IPS DF 6.9 (cell line): ENCODE data around the gene SHANK3.

Experiments used
- DNase-seq: peaks from one replicate; pipeline ENCODE4 v3.0.0-alpha.2; 2013; ENCODE audit warnings: low read depth, low spot score
- H3K27ac ChIP-seq: one replicate; pipeline ENCODE4 v1.5.1; 2013; ENCODE audit warnings: low read length, control low read depth
- H3K27me3 ChIP-seq: 2 replicates; pipeline ENCODE4 v1.6.1; 2013; ENCODE audit warnings: mild to moderate bottlenecking, low read length; ENCODE audit not compliant: control insufficient read depth, insufficient read depth
- H3K36me3 ChIP-seq: 2 replicates; pipeline ENCODE4 v1.6.1; 2013; ENCODE audit warnings: low read length; ENCODE audit not compliant: control insufficient read depth, insufficient read depth
- H3K4me1 ChIP-seq: 2 replicates; pipeline ENCODE4 v1.6.1; 2013; ENCODE audit warnings: low read length; ENCODE audit not compliant: control insufficient read depth, insufficient read depth
- H3K4me3 ChIP-seq: 2 replicates; pipeline ENCODE4 v1.5.1; 2013; ENCODE audit warnings: mild to moderate bottlenecking, low read length
- H3K9me3 ChIP-seq: 2 replicates; pipeline ENCODE4 v1.6.1; 2013; ENCODE audit warnings: low read length, inconsistent platforms; ENCODE audit not compliant: control insufficient read depth, insufficient read depth
- WGBS: extraction: QIAGEN DNeasy Blood & Tissue Kit; methylation state at CpG from one replicate; pipeline ENCODE4 v1.1.7; 2013; ENCODE audit warnings: mixed read lengths, missing lambda C conversion rate; ENCODE audit not compliant: insufficient read length, insufficient coverage; 5-methylcytosine and 5-hydroxymethylcytosine counted together

The SHANK3 gene

GRCh38 chr22:50706481-50707125 is 34.0 kb downstream of the SHANK3 start:
- no CpG with 5 or more reads among the region's 14 CpGs for WGBS
- no peak overlapping the region for H3K27ac ChIP-seq

GRCh38 chr22:50708474-50708873 is 35.9 kb downstream of the SHANK3 start:
- no peak for DNase-seq
- Histone ChIP-seq H3K27me3 (no peaks in the 10 kb centered on the region), H3K27ac (no peak overlapping the region), H3K4me3 (no peak overlapping the region), H3K9me3 (no peaks in the 10 kb centered on the region), H3K4me1 (0 out of 2 replicates have a peak, but pooled peaks cover 1% of the 10 kb centered on the region), H3K36me3 (no peaks in the 10 kb centered on the region)
- no CpG with 5 or more reads among the region's 3 CpGs for WGBS

More at GRCh38 chr22:50706481-50707125, 34.0 kb downstream of the SHANK3 start:
- 0 out of 2 replicates have a peak, but pooled peaks cover 1% of the 10 kb centered on the region for H3K4me1 ChIP-seq
- H3K36me3 ChIP-seq: no peaks in the 10 kb centered on the region
- DNase-seq: no peak
- no peaks in the 10 kb centered on the region for H3K27me3 ChIP-seq
- H3K9me3 ChIP-seq: no peaks in the 10 kb centered on the region
- no peak overlapping the region for H3K4me3 ChIP-seq

GRCh38 chr22:50708996-50709395 is 36.4 kb downstream of the SHANK3 start:
- WGBS: no CpG with 5 or more reads among the region's 6 CpGs
- no peak for DNase-seq
- Histone ChIP-seq H3K27ac (no peak overlapping the region), H3K9me3 (no peaks in the 10 kb centered on the region), H3K4me3 (no peak overlapping the region), H3K36me3 (no peaks in the 10 kb centered on the region), H3K27me3 (no peaks in the 10 kb centered on the region), H3K4me1 (0 out of 2 replicates have a peak, but pooled peaks cover 1% of the 10 kb centered on the region)

- DNase-seq: no peak
- Histone ChIP-seq H3K36me3 (no peaks in the 10 kb centered on the region), H3K27ac (no peak overlapping the region), H3K4me1 (no peaks in the 10 kb centered on the region), H3K27me3 (no peaks in the 10 kb centered on the region), H3K4me3 (no peak overlapping the region), H3K9me3 (no peaks in the 10 kb centered on the region)
- WGBS: no CpG with 5 or more reads among the region's 6 CpGs
Measured at GRCh38 chr22:50710221-50710620, 37.6 kb downstream of the SHANK3 start.

- H3K36me3 ChIP-seq: no peaks in the 10 kb centered on the region
- DNase-seq: no peak
- H3K9me3 ChIP-seq: no peaks in the 10 kb centered on the region
- H3K4me3 ChIP-seq: no peak overlapping the region
- WGBS: no CpG with 5 or more reads among the region's 38 CpGs
- no peaks in the 10 kb centered on the region for H3K27me3 ChIP-seq
- no peak overlapping the region for H3K27ac ChIP-seq
- H3K4me1 ChIP-seq: no peaks in the 10 kb centered on the region
Measured at GRCh38 chr22:50710886-50711285, 38.3 kb downstream of the SHANK3 start.

- no peaks in the 10 kb centered on the region for H3K4me1 ChIP-seq
- WGBS: no CpG with 5 or more reads among the region's 16 CpGs
- H3K36me3 ChIP-seq: no peaks in the 10 kb centered on the region
- H3K4me3 ChIP-seq: no peak overlapping the region
- H3K27ac ChIP-seq: no peak overlapping the region
- H3K9me3 ChIP-seq: no peaks in the 10 kb centered on the region
- no peak for DNase-seq
- no peaks in the 10 kb centered on the region for H3K27me3 ChIP-seq
Measured at GRCh38 chr22:50711446-50712340, 39.1 kb downstream of the SHANK3 start.

- no CpG with 5 or more reads among the region's 9 CpGs for WGBS
- no peak for DNase-seq
- no peak overlapping the region for H3K27ac ChIP-seq
- H3K36me3 ChIP-seq: no peaks in the 10 kb centered on the region
- H3K4me3 ChIP-seq: no peak overlapping the region
- no peaks in the 10 kb centered on the region for H3K27me3 ChIP-seq
- no peaks in the 10 kb centered on the region for H3K4me1 ChIP-seq
- H3K9me3 ChIP-seq: no peaks in the 10 kb centered on the region
Measured at GRCh38 chr22:50712341-50713007, 39.9 kb downstream of the SHANK3 start.

- no CpG with 5 or more reads among the region's 13 CpGs for WGBS
- H3K4me3 ChIP-seq: no peak overlapping the region
Measured at GRCh38 chr22:50713008-50713385, 40.4 kb downstream of the SHANK3 start.

GRCh38 chr22:50713571-50714056 is 41.0 kb downstream of the SHANK3 start:
- no peaks in the 10 kb centered on the region for H3K36me3 ChIP-seq
- no CpG with 5 or more reads among the region's 5 CpGs for WGBS
- no peaks in the 10 kb centered on the region for H3K9me3 ChIP-seq
- H3K4me3 ChIP-seq: no peak overlapping the region
- DNase-seq: no peak
- H3K27ac ChIP-seq: no peak overlapping the region
- H3K4me1 ChIP-seq: no peaks in the 10 kb centered on the region
- peaks cover 2% of the 10 kb centered on the region; the same call in 1 of the 2 replicates for H3K27me3 ChIP-seq

More at GRCh38 chr22:50713008-50713385, 40.4 kb downstream of the SHANK3 start:
- DNase-seq: no peak
- no peaks in the 10 kb centered on the region for H3K36me3 ChIP-seq
- no peaks in the 10 kb centered on the region for H3K4me1 ChIP-seq
- no peaks in the 10 kb centered on the region for H3K27me3 ChIP-seq
- no peaks in the 10 kb centered on the region for H3K9me3 ChIP-seq
- no peak overlapping the region for H3K27ac ChIP-seq

- Histone ChIP-seq H3K27ac (no peak overlapping the region), H3K4me3 (no peak overlapping the region), H3K9me3 (no peaks in the 10 kb centered on the region), H3K4me1 (no peaks in the 10 kb centered on the region), H3K36me3 (no peaks in the 10 kb centered on the region), H3K27me3 (peaks cover 7% of the 10 kb centered on the region; the same call in 1 of the 2 replicates)
- no peak for DNase-seq
- no CpG with 5 or more reads among the region's 7 CpGs for WGBS
Measured at GRCh38 chr22:50714150-50714549, 41.5 kb downstream of the SHANK3 start.
